NCI-H2196 (cell line): ENCODE results near the gene ZNF892.
"Not testable (repeated sequence)": the region's sequence is repeated elsewhere in the genome, so short reads cannot be mapped to it uniquely, and the experiment has no call there.

Source experiments
- DNase-seq: peaks from one replicate; lab custom pipeline; 2025; ENCODE audit not compliant: unreplicated experiment; lab: John Stamatoyannopoulos, UW

Gene ZNF892

GRCh38 chr2:95220449-95220848 lies 13.1 kb downstream of the ZNF892 start:
- no peak for DNase-seq

- DNase-seq, result no peak
Observed at GRCh38 chr2:95225658-95226057, 18.3 kb downstream of the ZNF892 start.

GRCh38 chr2:95231723-95232122 lies 24.4 kb downstream of the ZNF892 start:
- peak; percentile 79 for DNase-seq

GRCh38 chr2:95232232-95232631 lies 24.9 kb downstream of the ZNF892 start:
- DNase-seq, result no peak

- DNase-seq, result no peak
Observed at GRCh38 chr2:95234286-95234785, 27.0 kb downstream of the ZNF892 start.

- DNase-seq, result no peak
Observed at GRCh38 chr2:95234816-95235215, 27.5 kb downstream of the ZNF892 start.

- no peak for DNase-seq
Observed at GRCh38 chr2:95238131-95238530, 30.8 kb downstream of the ZNF892 start.

GRCh38 chr2:95240091-95240490 lies 32.8 kb downstream of the ZNF892 start:
- DNase-seq, result no peak

GRCh38 chr2:95240556-95240955 lies 33.2 kb downstream of the ZNF892 start:
- no peak for DNase-seq

GRCh38 chr2:95242084-95242483 lies 34.8 kb downstream of the ZNF892 start:
- not testable (repeated sequence) for DNase-seq
